HL-60 (cell line): ENCODE measurements around the gene APOL1.
"Not testable (repeated sequence)": the region's sequence is repeated elsewhere in the genome, so short reads cannot be mapped to it uniquely, and the experiment has no call there.

Source experiments
- GABPA ChIP-seq: IDR thresholded peaks from 2 replicates; pipeline ENCODE4 v1.6.1; 2012; ENCODE audit warnings: low read depth
- POLR2AphosphoS5 ChIP-seq: IDR thresholded peaks from 2 replicates; pipeline ENCODE4 v1.6.1; 2012; ENCODE audit warnings: low read depth
- TF ChIP-seq, protein P1 (sequence below): IDR thresholded peaks from one replicate; pipeline ENCODE4 v1.5.1; 2011; ENCODE audit warnings: low read length, control low read depth, inconsistent platforms; ENCODE audit not compliant: insufficient read depth

DNA sequence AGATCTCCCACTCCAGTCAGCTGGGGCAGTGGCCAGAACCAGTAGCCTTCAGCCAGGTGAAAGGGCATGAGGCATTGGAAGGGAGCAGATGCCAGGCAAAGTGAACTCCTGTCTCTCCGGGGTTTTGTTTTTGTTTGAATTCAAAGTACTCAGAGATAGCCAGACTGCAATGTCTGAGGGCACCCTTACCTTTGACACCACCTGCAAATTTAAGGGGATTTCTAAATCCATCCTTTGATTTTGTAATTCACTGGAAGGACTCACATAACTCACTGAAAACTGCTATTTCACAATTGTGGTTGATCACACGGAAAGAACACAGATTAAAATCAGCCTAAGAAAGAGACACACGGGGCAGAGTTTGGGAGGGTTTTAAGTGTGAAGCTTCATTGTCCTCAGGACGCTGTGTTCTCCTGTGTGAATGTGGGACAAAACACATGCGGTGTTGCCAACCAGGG lies 10.3 kb downstream of the APOL1 start:
- TF ChIP-seq, protein P1, sequence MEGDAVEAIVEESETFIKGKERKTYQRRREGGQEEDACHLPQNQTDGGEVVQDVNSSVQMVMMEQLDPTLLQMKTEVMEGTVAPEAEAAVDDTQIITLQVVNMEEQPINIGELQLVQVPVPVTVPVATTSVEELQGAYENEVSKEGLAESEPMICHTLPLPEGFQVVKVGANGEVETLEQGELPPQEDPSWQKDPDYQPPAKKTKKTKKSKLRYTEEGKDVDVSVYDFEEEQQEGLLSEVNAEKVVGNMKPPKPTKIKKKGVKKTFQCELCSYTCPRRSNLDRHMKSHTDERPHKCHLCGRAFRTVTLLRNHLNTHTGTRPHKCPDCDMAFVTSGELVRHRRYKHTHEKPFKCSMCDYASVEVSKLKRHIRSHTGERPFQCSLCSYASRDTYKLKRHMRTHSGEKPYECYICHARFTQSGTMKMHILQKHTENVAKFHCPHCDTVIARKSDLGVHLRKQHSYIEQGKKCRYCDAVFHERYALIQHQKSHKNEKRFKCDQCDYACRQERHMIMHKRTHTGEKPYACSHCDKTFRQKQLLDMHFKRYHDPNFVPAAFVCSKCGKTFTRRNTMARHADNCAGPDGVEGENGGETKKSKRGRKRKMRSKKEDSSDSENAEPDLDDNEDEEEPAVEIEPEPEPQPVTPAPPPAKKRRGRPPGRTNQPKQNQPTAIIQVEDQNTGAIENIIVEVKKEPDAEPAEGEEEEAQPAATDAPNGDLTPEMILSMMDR, result not testable (repeated sequence)
- not testable (repeated sequence) for TF ChIP-seq POLR2AphosphoS5, GABPA
